PC-9 (cell line): ENCODE results near the gene PPP2R5C.

ENCODE experiments used
- EZH2 ChIP-seq: fragments of 200-600 bp; sonication (generic); IDR thresholded peaks from 2 replicates; pipeline ENCODE4 v1.8.0; 2017; ENCODE audit warnings: antibody characterized with exemption, low read depth
- TF ChIP-seq, protein P1 (sequence below): fragments of 200-600 bp; sonication (generic); conservative IDR thresholded peaks from 2 replicates; pipeline ENCODE4 v1.6.1; 2017; ENCODE audit warnings: mixed run types, antibody characterized with exemption, mild to moderate bottlenecking, moderate library complexity

DNA sequence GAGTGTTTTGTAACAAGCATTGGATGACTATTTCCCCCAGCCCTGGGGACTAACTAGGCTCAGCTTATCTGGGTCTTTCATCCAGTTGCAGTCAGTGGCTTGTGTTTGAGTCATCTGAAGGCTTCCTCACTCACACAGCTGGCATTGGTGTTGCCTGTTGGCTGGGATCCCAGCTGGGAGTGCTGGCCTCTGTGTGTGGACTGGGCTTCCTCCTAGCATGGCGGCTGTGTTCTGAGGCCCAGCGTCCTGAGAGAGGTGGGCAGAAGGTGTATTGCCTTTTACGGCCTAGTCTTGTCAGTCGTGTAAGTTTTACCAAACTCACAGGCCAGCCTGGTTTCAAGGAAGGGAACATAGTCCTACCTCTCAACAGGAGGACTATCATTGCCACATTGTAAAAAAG is 28.3 kb upstream of the PPP2R5C start:
- TF ChIP-seq, protein P1, sequence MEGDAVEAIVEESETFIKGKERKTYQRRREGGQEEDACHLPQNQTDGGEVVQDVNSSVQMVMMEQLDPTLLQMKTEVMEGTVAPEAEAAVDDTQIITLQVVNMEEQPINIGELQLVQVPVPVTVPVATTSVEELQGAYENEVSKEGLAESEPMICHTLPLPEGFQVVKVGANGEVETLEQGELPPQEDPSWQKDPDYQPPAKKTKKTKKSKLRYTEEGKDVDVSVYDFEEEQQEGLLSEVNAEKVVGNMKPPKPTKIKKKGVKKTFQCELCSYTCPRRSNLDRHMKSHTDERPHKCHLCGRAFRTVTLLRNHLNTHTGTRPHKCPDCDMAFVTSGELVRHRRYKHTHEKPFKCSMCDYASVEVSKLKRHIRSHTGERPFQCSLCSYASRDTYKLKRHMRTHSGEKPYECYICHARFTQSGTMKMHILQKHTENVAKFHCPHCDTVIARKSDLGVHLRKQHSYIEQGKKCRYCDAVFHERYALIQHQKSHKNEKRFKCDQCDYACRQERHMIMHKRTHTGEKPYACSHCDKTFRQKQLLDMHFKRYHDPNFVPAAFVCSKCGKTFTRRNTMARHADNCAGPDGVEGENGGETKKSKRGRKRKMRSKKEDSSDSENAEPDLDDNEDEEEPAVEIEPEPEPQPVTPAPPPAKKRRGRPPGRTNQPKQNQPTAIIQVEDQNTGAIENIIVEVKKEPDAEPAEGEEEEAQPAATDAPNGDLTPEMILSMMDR: no peak
- TF ChIP-seq EZH2: no peak
